DMS79 (cell line): ENCODE data around the gene NRIP2.
A peak's percentile ranks its signal among the peaks of the same experiment; 100 is the strongest.

Experiments used
- DNase-seq: peaks from one replicate; lab custom pipeline; 2025; lab: John Stamatoyannopoulos, UW

Gene NRIP2

DNA sequence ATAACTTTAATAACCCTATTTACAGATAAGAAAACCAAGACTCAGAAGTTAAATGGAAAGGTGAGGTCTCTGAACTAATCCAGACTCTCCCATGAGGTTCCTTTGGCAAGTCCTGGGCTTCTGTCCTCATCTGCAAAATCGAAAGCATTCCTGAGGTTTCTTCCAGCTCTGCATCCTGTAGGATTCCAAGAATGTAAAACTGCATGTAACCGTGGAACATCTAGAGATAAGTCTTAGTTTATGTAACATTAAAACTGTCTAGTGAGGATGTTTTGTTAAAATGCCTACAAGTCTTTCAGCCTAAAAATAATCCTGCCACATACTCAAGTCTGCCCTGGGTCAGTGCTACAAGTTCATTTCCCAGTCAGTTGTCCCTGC lies 29.7 kb downstream of the NRIP2 start:
- no peak for DNase-seq

DNA sequence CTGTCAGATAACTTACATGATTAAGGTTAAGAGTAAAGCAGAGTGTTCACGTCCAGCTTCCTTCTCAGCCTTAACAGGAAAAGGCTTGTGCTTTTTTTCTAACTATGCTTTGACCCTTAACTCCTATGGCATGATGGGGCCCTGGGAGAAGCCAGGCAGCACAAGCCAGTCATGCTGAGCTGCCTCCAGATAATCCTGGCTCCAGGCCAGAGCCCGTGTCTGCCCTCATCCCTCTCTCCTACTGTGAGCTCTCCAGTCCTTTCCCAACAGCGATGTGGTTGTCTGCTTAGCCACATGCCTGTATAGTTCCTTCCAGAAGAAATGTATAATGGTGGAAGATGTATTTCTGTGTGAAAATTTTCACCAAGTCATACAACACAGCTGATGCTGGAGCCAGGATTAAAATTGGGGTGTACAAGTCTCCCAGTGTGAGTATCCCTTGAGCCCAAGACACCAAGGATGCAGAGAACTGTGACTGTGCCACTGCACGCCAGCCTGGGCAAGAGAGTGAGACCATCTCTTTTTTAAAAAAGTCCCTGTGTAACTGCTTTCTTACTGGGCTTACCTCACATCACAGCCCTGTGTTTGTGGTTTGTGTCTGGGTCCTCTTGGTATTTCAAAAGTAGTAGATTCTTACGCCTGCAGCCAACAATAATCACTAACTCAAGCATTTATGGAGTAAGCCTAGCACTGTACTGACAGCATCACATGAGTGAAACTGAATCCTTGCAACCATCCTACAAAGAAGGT lies 30.3 kb downstream of the NRIP2 start:
- DNase-seq = no peak

DNA sequence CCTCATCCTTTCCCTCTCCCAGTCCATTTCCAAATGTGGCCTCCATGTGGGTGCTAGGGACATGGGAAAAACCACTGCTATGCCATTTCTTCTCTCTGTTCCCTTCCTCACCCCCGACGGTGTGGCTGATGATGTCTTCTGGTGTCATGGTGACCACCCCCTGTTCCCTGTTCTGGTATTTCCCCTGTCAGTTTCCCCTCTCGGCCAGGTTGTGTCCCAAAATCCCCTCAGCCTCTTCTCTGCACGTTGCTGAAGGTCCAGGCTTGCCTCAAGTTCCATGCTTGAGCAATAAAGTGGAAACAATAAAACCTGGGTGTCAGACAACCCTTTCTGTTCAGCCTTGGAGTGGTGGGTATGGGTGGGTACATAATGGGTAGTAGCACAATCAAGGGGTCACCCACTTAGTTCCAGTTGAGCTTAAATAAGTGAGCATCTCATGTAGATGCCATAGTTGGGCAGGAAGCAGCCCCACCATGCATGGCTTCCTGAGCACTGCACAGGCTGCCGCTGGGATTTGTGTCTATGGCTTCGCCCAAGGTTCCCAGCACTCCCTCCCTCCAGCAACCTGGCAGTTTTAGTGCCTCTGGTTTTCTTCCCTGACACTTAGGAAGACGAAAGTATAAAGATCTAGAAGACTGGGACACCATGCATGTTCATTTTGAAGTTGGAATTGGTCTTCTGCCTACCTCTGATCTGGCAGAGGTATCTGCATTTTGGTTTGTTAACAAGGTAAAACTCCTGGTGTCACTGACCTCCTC lies 31.0 kb downstream of the NRIP2 start:
- DNase-seq = no peak

DNA sequence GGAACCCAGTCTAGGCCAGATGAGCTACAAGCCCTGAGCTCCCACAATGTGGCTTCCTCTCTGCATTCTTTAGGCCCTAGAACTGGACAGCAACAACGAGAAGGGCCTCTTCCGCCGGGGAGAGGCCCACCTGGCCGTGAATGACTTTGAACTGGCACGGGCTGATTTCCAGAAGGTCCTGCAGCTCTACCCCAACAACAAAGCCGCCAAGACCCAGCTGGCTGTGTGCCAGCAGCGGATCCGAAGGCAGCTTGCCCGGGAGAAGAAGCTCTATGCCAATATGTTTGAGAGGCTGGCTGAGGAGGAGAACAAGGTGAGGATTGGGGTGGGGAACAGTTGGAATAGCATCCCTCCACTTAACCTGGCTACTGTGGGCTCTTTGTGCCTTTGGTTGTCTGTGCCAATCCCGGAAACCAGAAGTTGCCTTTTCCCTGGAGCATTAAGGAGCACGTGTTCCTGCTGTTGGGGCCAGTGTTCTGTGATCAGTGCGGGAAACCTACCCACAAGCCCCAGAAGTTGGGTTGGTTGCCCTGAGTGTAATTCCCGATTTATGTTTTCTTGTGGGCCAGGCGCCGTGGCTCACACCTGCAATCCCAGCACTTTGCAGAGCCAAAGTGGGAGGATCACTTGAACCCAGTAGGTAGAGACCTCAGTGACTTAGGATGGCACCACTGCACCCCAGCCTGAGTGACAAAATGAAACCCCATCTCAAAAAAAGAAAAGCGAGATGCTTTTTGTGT lies 33.6 kb downstream of the NRIP2 start:
- DNase-seq = no peak

DNA sequence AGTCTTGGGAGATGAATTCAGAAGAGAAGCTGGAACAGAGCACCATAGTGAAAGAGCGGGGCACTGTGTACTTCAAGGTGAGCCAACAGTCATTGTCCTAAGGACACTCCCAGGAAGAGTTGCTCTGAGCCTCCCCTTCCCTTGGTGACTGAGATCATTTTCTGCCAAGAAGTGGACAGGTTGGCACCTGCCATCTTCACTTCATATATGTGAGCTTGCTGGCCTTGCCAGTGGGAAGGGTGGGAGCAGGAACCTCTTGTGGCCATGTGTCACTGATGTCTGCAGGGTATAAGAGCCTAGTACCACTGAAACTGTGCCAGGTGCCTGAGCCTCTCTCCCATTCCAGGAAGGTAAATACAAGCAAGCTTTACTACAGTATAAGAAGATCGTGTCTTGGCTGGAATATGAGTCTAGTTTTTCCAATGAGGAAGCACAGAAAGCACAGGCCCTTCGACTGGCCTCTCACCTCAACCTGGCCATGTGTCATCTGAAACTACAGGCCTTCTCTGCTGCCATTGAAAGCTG lies 34.7 kb downstream of the NRIP2 start:
- DNase-seq = no peak

DNA sequence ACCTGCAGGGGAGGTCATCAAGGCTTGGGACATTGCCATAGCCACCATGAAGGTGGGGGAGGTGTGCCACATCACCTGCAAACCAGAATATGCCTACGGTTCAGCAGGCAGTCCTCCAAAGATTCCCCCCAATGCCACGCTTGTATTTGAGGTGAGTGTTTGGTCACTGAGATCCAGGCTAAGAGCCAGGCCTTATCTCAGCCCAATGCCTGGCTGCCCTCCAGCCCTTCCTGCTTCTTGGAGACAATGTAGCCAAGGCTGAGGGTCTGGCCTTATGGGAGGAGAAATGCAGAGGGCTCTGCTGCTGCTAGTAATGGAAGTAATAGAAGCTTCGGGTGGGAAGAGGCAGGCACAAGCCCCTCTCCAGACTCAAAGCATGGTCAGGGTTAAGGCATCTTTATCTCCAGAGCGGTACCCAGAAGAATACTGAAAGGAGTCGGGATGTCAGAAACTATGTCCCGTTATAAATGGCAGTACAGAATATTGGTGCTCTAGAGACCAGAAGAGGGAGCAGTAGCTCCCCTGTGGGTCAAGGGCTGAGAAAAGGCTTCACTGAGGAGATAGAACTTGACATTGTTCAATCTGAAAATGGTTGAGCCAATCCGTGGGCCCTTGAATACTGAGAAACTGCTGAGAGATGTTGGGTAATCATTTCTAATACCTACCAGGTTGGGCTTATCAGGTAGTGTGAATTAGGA lies 37.0 kb downstream of the NRIP2 start:
- DNase-seq = no peak

DNA sequence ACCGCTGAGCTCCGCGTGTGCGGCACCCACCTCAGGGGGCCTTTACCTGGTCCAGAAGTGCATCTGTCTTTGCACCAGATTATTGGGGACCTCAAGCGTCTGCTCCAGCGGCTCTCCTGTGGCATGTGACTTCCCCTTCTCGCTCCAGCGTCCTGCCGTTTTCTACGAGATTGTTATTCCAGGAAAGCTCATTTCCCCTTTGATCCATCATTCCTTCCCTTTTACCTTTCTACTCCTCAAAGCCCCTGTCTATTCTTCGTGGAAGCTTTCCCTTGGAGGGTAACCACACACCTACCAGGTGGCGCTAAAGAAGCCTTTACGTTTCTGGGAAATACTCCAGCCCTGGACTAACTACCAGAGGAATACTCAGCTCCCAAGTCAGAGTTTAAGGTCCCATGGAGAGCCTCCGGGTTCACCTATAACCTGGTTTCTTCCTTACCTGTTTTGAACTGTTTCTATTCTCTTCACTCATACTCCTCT lies 38.6 kb downstream of the NRIP2 start:
- peak; percentile 12 for DNase-seq

DNA sequence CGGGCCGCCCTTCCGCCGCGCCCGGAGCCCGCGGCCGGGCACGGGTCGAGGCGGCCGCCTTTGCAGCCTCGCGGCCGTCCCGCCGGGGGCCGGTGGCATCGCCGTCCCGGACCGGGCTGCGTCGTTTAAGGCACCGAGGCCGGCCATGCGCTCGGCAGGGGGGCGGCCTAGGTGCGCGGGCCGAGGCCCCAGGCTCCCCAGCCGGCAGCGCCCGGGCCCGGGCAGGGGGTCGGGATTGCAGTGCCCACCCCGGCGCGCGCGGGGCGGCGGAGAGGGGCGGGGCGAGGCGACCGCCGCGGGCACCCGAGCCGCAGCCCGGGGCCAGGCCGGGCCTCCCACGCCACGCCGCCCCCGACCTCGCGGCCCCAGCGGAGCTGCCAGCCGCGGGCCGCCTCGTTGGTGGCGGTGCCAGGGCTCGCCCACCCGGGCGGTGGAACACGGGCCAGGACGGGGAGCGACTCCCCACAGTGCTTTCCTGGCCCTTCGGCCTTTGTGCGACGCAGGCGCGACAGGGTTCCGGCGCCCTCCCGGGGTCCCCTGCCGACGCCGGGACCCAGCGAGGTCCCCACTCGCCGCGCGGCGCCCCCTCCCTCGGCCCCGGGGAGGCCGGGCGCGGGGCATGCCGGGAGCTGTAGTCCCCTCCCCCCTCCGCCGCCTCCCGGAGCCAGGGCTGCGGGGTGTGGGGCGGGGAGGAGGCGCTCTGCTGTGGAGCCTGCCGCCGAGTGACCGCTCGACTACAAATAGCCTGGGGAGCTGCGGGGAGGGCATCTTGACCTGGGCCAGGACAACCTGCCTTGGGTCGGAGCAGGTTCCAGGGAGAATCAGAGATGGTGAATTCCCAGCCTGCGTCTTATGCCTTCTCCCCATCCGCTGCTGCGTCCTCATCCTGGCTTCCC lies 39.3 kb downstream of the NRIP2 start:
- DNase-seq = no peak

DNA sequence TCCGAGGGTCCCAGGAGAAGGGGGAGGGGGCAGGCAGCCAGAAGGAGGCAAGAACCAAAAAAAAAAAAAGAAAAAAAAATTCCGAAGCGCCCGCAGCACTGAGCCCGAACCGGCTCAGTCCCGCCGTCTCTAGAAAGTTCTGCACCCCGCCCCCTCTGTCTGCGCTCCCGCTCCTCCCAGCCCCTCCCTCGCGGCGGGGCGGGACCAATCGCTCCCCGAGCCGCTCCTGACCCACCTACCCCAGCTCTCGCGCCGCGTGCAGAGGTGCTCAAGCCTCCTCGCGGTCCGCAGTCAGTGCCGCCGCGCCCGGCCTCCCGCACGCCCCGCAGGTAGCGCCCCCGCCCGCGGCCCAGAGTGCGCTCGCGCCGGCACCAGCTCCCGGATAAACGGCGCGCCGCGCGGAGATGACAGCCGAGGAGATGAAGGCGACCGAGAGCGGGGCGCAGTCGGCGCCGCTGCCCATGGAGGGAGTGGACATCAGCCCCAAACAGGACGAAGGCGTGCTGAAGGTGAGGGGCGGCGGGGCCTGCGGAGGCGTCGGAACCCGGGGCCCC lies 40.0 kb downstream of the NRIP2 start, which contains the start of gene FKBP4:
FKBP4 (plus strand) TSS at position 235 of the 554 bp plus-strand sequence; CDS start at position 405, 170 bp downstream.
- DNase-seq = peak; percentile 26

DNA sequence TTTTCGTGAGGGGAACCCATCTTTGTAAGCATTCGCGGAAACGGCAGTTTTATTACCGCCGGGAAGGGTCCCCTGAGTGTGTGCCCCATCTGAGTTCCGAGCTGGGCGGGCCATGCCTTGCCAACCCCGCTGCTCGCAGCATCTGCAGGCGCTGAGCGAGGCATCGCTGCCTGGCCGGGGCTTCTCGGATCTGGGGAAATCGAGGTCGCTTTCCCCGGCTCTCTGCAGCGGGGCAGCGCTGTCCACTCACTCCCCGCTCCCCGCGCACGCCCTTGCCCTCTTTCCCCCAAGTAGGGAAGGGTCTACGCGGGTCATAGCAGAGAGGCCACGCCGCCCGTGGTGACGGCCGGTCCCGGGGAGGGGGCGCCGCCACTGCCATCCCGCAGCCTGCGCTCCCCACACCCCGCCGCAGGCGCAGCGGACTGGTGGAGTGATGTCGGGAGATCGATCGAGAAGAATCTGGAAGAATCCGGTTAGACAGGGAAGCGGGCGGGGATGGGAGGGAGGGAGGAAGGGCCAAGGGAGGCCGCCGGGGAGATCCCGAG lies 40.6 kb downstream of the NRIP2 start:
- DNase-seq = no peak

DNA sequence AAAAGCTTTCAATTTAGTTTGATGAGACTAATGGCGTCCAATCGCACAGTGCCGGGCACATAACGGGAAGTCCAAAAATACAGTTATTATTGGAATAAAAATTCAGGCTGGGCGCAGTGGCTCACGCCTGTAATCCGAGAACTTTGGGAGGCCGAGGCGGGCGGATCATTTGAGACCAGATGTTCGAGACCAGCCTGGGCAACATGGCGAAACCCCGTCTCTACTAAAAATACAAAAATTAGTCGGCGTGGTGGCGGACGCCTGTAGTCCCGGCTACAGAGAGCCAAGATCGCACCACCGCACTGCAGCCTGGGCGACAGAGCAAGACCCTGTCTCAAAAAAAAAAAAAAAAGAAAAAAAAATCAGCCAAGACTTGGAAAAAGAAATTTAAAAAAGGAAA lies 41.3 kb downstream of the NRIP2 start:
- DNase-seq = no peak

DNA sequence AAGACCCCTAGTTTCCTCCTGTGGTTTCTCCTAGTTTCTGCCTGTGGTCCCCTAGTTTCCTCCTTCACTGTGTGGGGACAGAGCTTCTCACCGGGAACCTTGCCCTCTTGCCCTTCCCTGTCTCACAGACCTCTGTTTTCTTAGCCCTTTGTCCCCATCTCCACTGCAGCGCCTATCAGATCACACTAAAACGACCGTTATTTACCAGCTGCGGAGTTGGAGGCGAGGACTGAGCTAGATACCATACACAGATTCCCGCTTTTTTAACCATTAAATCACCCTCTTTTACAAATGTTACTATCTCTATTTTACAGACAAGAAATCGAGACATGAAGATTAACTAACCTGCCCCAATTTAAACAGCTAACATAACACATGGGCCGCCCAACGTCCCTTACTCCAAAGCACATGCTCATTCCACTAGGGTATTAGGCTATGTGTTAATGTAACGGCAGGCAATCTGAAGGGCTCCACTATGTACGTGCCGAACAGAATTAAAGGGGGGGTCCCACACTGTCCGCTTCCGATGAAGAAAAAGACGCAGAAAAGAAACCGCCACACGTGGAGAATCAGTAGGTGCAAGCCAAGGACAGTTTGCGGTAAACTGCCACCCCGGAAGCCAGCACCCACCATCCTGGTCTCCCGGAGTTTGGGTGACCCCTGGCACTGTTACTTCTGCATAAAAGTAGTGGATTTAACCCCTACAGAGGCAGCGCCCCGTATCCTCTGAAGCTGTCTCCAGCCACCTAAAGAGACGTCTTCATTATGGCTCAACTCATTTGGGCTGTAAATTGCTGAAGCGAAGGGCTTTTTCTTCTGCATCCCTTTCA lies 41.9 kb downstream of the NRIP2 start:
- DNase-seq = no peak

DNA sequence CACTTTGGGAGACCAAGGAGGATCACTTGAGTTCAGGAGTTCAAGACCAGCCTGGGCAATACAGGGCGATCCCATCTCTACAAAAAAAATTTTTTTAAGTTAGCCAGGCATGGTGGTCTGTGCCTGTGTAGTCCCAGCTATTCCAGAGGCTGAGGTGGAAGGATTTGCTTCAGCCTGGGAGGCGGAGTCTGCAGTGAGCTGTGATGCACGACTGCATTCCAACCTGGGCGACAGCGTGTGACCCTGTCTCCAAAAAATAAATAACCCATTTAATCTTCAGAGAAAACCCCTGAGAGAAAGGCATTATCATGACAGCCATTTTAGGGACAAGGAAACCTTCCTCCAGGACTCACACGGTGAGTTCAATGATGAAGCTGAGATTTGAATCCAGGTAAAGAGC lies 43.7 kb downstream of the NRIP2 start:
- DNase-seq = no peak

DNA sequence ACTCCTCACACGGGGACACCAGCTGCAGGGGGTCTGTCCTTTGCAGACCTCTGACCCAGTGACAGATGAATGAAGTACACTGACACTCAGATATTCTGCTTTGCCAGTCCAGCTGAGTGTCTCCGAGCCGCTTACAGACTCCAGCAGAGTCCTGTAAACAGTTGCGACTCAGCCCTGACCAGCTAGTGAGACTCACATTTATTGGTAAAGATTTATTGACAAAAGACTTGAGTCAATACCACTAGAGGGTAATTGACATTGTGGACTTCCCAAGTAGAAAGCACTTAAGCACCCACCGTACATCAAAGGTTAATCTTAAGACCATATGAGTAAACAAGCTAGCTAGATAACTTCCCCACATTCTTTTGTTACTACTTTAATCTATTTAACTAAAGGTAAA lies 49.8 kb downstream of the NRIP2 start:
- no peak for DNase-seq

DNA sequence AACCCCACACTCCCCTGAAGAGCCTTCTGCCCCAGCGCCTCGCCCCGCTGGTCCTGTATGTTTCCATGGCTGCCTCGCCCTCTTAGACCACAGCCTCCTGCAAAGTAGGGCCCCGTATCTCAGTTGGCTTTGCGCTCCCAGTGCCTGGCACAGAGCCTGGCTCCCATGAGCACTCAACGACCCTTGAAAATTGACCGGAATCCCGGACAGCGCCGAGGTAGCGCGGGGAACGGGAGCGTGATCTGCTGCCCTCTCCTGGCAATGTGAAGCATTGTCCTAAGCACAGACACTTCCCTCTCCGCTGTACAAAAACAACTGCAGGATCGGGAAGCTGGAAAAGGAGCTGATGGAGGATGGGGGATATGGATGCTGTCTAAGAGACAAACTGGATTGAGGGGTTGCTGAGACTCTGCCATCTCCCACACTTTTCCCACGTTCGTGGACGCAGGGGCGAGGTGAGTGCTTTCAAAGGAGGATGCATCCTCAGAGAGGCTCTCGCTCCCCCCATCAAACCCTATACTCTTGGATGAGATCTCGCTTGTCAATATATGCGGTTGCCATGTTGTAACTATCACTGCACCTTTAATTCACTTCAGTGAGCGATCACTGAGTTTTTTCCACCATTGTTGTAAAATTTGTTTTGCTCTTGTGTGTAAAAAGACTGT lies 50.8 kb downstream of the NRIP2 start:
- DNase-seq = peak; percentile 69

DNA sequence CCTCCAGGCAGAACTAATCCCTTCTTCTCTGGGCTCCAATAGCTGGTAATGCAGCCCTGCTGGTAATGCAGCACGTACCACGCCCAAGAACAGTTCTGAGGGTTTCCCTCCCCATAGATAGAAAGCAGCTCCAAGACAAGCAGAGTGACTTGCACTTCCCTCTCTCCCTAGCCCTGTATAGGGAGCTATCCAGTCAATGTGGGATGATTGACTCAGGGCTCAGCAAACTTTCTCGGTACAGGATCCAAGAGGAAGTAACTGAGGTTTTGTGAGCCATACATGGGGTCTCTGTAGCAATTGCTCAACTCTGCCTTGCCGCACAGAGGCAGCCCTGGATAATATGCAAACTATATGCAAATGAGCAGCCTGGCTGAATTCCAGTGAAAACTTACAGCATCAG lies 55.6 kb downstream of the NRIP2 start:
- DNase-seq = no peak

DNA sequence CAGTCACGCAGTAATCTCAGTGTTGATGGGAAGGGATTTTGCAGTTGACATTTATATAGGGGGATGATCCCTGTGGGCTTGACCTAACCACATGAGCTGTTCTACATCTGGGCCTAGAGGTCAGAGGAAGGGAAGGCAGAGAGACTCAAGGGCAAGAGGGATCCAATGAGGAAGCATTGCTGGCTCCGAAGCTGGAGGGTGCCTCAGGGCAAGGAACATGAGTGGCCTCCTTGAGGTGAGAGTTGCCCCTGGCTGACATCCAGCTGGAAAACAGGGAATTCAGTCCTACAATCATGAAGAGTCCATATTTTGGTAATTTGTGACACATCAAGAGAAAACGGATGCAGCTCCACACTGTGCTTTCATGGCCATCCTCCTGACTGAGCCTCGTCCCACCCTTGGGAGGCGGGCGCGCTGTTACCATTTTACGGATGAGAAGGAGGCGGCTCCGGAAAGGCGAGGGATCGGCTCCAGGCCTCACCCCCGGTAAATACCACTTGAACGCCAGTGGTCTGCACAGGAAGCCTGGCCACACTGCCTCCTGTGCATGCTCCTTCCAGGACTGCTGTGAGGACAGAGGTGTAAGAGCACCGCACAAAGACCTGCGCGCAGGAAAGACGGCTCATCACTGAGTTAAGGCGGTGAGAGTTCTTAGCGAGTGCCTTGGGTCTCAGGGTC lies 58.6 kb downstream of the NRIP2 start:
- no peak for DNase-seq

DNA sequence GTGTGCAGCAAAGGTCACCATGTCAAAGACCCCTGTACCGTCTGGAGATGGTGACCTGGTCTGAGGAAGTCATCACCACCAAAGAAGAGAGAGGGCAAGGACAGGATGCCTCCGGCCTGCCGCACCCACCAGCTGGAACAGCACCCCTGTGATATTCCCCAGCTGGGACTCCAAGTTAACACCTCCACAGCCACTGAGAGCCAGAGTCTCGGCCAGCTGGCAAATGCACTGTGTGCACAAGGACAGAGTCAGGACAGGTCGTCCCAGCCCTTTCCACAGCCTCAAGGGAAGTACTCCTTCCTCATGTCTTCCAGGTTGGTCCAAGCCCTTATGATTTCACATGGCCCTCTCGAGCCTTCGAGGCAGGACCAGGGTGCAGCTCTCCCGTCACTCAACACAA lies 59.4 kb downstream of the NRIP2 start:
- no peak for DNase-seq
